ELF-1 (cell line): Measurements from ENCODE around the gene RETSAT.

Source experiments
- DNase-seq: peaks from one replicate; pipeline ENCODE4 v3.0.0-alpha.2; 2016; ENCODE audit warnings: low read depth, low spot score

The RETSAT gene

GRCh38 chr2:85308896-85309555 is 45.3 kb downstream of the RETSAT start:
- DNase-seq: no peak

DNA sequence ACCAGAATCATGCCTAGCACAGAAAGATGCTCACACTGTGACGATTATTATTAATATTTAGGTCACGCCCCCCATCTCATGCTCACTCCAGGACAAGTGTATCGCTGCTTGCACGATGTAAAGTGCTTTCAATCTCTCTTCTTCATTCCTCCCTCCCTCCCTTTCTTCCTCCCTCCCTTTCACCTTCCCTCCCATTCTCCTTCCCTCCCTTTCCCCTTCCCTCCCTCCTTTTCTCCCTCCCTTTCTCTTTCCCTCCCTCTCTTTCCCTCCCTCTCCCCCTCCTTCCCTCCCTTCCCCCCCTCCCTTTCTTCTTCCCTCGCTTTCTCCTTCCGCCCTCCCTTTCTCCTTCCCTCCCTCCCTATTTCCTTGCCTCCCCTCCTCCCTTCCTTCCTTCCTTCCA is 46.1 kb downstream of the RETSAT start:
- no peak for DNase-seq

GRCh38 chr2:85307527-85307897 is 46.8 kb downstream of the RETSAT start:
- no peak for DNase-seq

DNA sequence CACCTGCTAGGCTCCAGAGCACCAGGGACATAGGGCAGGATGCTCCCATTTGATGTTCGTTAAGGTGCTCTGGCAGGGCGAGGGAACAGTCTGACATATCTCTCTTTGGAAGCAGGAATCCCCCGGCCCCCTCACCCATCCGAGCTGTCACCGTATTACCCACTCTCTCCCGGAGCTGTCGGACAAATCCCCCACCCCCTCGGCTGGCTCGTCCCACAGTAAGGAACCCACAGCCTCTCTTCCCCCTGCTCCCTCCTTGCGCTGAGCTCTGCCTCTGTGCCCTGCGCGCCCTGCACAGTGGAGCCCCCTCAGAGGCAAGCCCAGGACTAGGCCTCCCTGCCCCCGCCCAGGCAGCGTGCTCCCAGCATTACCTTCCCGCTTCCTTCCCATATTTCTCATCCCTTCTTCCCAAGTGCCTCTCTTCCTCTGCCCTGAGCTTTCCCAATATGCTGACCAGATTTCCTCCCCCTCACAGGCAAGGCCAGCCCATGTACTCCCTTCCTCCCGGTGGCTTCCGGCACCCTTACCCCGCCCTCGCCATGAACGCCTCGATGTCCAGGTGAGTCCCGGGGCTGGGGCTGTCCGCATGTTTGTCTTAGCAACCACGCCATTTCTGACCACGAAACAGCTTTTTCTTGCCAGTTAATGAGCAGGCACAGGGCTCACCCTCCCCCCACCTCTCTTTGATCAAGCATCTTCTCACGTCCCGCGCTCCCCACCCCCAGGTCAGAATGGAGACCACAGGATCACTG is 50.4 kb downstream of the RETSAT start:
- no peak for DNase-seq

GRCh38 chr2:85302121-85302520 is 52.2 kb downstream of the RETSAT start:
- no peak for DNase-seq
